C4-2B (cell line): ENCODE data around the gene OXNAD1.

Experiments used
- H3K27ac ChIP-seq: fragments of 450-650 bp; 2 replicates; pipeline ENCODE4 v1.5.1; 2017
- ZFX ChIP-seq: fragments of 450-650 bp; IDR thresholded peaks from 2 replicates; pipeline ENCODE4 v1.6.1; 2017
- TF ChIP-seq, protein P1 (sequence below): fragments of 450-650 bp; conservative IDR thresholded peaks from 2 replicates; pipeline ENCODE4 v1.5.1; 2017; ENCODE audit warnings: mild to moderate bottlenecking

The OXNAD1 gene

DNA sequence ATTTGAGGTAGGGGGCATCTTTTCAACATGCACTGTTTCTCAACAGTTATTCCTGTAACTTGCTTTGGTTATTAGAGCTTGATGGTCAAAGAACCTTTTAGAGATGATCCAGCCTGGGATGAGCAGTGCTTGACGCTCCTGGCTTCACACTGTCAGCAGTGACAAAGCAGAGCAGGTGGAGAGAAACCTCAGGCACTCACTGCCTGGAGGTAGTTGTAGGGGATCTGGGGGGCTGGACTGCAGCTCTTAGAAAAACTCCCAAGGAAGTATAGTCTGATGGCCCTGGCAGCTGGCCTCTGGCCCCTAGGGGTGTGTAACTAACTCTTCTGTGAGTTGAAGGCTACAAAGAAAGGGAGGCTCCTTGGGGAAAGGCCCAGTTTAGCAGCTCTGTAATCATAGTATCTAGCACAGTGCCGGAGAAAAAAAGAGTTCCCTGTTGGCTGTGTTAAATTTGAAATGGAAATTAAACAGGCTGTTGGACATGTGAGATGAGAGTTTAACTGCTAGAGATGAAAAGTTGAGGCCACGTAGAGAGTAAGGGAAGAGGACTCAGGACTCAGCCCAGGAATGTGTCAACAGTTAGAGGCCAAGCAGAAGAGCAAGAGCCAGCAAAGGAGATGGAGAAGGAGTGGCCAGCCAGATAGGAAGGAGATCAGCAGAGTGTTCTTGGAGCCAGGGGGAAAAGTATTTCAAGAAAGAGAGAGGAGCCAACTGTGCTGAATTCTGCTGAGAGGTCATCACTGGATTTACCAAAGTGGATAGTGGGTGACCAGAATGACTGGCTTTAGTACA lies 14.2 kb downstream of the OXNAD1 start:
- no peak overlapping the region for H3K27ac ChIP-seq
- no peak for TF ChIP-seq ZFX
- TF ChIP-seq, protein P1, sequence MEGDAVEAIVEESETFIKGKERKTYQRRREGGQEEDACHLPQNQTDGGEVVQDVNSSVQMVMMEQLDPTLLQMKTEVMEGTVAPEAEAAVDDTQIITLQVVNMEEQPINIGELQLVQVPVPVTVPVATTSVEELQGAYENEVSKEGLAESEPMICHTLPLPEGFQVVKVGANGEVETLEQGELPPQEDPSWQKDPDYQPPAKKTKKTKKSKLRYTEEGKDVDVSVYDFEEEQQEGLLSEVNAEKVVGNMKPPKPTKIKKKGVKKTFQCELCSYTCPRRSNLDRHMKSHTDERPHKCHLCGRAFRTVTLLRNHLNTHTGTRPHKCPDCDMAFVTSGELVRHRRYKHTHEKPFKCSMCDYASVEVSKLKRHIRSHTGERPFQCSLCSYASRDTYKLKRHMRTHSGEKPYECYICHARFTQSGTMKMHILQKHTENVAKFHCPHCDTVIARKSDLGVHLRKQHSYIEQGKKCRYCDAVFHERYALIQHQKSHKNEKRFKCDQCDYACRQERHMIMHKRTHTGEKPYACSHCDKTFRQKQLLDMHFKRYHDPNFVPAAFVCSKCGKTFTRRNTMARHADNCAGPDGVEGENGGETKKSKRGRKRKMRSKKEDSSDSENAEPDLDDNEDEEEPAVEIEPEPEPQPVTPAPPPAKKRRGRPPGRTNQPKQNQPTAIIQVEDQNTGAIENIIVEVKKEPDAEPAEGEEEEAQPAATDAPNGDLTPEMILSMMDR, result no peak

DNA sequence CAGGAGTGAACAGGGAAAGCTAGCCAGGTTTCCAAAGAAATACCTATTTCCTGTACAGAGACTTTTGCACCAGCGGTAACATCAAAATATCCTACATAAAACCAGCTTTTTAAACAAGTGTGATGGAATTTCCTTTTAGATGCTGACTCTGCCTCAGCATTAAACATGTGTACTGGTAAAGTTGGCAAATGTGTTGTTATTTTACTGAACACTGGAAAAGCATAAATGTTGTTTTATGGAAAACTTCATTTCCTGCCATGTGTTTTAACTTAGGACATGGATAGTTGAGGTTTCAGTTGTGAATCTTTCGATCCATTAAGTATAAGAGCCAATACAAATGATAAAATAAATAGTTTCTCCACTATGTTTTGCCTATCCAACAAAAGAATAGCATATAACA lies 15.7 kb downstream of the OXNAD1 start:
- TF ChIP-seq ZFX, result no peak
- TF ChIP-seq, protein P1, result no peak
- no peak overlapping the region for H3K27ac ChIP-seq

- no peak overlapping the region for H3K27ac ChIP-seq
- TF ChIP-seq, protein P1, result no peak
- no peak for TF ChIP-seq ZFX
Observed at GRCh38 chr3:16284633-16285032, 19.6 kb downstream of the OXNAD1 start.

DNA sequence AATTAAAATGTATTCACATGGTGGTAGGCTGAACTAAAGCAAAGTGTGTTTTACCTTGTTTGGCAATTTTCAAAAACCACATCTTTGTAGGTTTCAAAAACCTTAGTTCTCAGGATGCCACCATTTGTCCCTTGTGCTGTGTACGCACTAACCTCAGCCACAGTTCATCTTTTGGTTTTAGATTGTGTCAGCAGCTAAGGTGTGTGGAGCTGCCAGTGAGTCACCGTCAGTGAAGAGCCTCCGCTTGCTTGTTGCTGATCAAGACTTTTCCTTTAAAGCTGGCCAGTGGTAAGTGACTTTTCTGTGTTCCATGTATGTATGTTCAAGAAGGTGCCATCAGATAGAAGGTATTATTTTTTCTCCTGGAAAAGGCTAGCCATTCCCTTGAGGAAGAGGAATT lies 21.1 kb downstream of the OXNAD1 start:
- TF ChIP-seq, protein P1, result no peak
- TF ChIP-seq ZFX, result no peak
- no peak overlapping the region for H3K27ac ChIP-seq

DNA sequence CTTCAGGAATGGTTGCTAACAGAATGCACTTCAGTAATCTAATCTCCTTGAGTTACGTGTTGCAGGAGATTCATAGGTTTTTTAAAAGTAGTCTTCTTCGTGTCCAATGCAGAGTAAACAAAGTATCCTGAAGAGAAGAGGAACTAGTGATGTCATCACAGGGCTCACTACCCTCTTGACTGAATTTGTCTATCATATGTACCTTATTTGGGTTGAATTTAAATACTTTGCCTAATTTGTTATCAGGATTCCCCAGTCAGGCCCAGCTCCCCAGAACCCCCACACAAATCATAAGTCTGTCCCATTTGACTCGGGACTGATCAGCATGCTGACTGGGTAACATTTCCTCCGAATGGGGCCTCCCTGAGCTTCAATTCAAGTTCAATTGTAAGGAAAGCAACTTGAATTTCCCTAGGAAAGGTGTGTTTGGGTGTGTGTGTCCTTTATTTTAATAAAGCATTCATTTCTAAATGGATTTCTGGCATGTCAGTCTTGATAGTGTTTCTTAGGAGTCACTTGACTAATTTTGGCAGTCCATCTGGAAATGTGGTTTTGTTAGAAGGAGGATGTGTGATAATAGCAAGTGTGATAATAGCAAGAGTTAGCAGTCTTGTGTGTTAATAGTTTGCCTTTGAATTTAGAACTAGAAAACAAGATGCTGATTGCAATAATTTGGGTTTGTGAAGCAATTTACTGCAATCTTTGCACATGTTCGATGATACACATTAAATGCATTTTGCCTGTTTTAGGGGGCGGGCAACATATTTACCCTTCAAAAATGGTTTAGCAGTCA lies 21.9 kb downstream of the OXNAD1 start:
- no peak for TF ChIP-seq ZFX
- TF ChIP-seq, protein P1, result no peak
- no peak overlapping the region for H3K27ac ChIP-seq

DNA sequence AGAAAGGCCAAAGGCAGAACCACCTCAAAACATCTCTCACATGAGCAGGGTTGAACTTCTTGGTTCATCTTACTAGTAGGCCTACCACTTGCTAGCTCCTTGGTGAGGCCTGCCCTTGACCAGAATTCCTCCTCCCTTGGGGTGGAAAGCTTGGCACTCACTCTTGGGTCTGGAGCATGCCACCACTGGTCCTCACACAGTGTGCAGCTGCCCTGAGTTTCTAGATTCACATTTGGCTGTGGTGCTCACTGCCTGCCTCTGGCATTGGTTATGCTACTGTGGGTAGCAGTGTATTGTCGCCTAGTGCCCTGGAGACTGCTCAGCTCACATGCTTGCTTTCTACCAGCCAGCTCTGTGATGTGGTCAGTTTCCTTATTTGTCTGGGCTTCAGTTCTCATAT lies 23.7 kb downstream of the OXNAD1 start:
- no peak overlapping the region for H3K27ac ChIP-seq
- TF ChIP-seq, protein P1, result no peak
- no peak for TF ChIP-seq ZFX

- TF ChIP-seq, protein P1, result no peak
- no peak overlapping the region for H3K27ac ChIP-seq
Observed at GRCh38 chr3:16289144-16289889, 24.3 kb downstream of the OXNAD1 start.
